HEK293T (cell line): ENCODE data around the gene MBOAT1.

Experiments
- ARNT ChIP-seq: fragments of 450-650 bp; IDR thresholded peaks from 2 replicates; pipeline ENCODE4 v1.6.1; 2017; ENCODE audit warnings: mild to moderate bottlenecking
- BHLHE40 ChIP-seq: fragments of 450-650 bp; IDR thresholded peaks from 2 replicates; pipeline ENCODE4 v1.6.1; 2016; ENCODE audit warnings: mild to moderate bottlenecking, moderate library complexity, borderline replicate concordance
- ELF4 ChIP-seq: fragments of 450-650 bp; IDR thresholded peaks from 2 replicates; pipeline ENCODE4 v1.6.1; 2017; ENCODE audit warnings: antibody characterized with exemption
- FOXA1 ChIP-seq: fragments of 450-650 bp; IDR thresholded peaks from 2 replicates; pipeline ENCODE4 v1.6.1; 2016; ENCODE audit warnings: mild to moderate bottlenecking
- FOXK2 ChIP-seq: fragments of 450-650 bp; IDR thresholded peaks from 2 replicates; pipeline ENCODE4 v1.6.1; 2016; ENCODE audit warnings: mild to moderate bottlenecking
- FOXM1 ChIP-seq: fragments of 450-650 bp; IDR thresholded peaks from 2 replicates; pipeline ENCODE4 v1.6.1; 2017; ENCODE audit warnings: mild to moderate bottlenecking, borderline replicate concordance
- HDGF ChIP-seq: fragments of 450-650 bp; IDR thresholded peaks from 2 replicates; pipeline ENCODE4 v1.6.1; 2017; ENCODE audit warnings: antibody characterized with exemption, borderline replicate concordance
- NFRKB ChIP-seq: fragments of 450-650 bp; IDR thresholded peaks from 2 replicates; pipeline ENCODE4 v1.6.1; 2016; ENCODE audit warnings: mild to moderate bottlenecking, moderate library complexity
- PKNOX1 ChIP-seq: fragments of 450-650 bp; IDR thresholded peaks from 2 replicates; pipeline ENCODE4 v1.6.1; 2016
- TARDBP ChIP-seq: fragments of 450-650 bp; IDR thresholded peaks from 2 replicates; pipeline ENCODE4 v1.6.1; 2016
- ZNF384 ChIP-seq: fragments of 450-650 bp; IDR thresholded peaks from 2 replicates; pipeline ENCODE4 v1.6.1; 2016

- no peak for TF ChIP-seq HDGF
- TF ChIP-seq TARDBP, result no peak
- TF ChIP-seq ARNT, result no peak
- no peak for TF ChIP-seq PKNOX1
- TF ChIP-seq NFRKB, result no peak
- no peak for TF ChIP-seq FOXK2
- TF ChIP-seq BHLHE40, result no peak
- no peak for TF ChIP-seq FOXM1
- TF ChIP-seq ZNF384, result no peak
- TF ChIP-seq ELF4, result no peak
- TF ChIP-seq FOXA1, result no peak
These were observed 20.9 kb upstream of the MBOAT1 start for GRCh38 chr6:20233007-20233730.
